NCI-H1092 treated with DMSO at 0.1 percent for 48 hours (cell line): ENCODE measurements around the gene ABCA3.

ENCODE experiments used
- DNase-seq: peaks from one replicate; lab custom pipeline; 2025; lab: John Stamatoyannopoulos, UW

The ABCA3 gene

DNA sequence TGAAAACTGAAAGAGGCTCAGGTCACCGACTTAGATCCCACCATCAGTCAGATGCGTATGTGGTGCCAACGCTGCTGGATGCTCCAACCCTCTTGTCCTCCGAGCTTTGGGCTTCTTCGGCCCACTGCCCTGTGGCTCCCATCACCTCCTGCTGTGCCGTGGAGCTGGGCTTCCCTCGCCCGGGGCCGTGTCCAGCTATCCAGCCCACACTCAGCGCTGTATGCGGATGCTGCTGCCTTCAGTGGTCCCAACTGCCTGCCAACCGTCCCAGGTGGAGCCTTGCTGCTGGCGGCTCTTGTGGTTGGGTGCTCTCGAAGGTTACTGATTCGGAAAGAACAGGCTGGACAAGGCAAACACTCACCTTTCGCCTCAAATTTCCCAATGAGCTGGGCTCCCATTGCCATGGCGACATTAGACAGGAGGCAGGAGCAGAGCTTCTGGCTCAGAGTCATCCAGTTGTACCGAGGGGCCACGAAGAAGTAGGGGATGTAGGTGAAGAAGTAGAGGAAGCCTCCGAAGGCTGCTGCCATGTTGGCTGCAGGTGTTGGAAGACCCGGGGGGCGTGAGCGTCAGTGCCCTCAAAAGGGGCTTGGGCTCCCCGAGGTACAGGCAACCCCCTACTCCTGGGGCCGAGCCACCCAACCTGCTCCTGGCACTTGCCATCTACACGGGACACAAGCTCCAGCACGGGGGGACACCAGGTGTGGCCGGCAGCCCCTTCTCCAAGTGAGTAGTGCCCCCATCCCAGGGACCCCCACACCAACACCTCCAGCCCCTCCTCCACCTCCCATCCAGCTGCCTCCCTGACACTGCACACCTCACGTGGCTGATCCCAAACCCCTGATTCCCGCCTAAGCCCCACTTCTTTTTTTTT lies 32.2 kb downstream of the ABCA3 start:
- no peak for DNase-seq

DNA sequence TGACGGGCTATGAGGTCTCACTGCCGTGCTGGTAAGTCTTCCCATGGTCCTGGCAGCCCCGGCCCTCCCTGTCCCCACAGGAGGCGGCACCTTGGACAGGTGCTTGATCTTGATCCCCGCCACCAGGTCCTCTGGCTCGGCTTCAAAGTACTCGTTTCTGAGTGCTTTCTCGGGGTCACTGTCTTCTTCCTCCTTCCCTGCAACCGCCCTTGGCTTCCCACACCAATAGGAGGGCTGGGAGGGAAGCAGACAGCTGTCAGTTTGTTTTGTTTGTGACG lies 40.7 kb downstream of the ABCA3 start:
- DNase-seq = no peak

DNA sequence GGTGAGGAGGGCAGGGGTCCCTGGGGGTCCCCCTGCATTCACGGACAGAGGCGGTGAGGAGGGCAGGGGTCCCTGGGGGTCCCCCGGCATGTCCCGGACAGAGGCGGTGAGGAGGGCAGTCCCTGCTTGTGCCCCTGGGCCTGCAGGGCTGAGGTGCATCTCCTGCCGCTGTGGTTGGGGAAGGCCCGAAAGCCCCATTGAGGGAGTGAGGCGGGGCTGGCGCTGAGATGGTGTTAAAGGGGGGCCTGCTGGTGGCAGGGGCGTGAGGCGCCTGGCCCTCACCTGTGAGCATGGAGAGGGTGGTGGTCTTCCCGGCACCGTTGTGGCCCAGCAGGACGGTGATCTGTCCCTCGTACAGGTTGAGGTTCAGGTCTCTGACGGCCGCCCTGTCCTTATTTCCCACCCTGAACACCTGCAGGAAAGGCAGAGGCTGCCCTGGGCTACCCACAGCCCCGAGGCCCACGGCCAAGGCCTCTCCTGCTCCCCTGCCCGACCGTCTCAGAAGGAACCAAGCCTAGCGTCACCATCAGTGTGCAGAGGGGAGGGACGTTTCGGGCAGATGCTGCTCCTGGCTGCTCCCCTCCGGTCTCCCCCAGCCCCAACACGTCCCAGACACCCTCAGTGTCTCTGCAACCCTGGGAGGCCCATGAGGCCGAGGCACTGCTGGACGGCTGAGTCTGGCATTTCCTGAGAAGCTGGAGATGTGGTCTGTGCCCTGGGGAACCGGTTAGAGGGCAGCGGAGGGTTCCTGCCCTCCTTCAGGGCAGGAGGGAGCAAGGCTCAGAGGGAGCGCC lies 41.2 kb downstream of the ABCA3 start:
- no peak for DNase-seq

DNA sequence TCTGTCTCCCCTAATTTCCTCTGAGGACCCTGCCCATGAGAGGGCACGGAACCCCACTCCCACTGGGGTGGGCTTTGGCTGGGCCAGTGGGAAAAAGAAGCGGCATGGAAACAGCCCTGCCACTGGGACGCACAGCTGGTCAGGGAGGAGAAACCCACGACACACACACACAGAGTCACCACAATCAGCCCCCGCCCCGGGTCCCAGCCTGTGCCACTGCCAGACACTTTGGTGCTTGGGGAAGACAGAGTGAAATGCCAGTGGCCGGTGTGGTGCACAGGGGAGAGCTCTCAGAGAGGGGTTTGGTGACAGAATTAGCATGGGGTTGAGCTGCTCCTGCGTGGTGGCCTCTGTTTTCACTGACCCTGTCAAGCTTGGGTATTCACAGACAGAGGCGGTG lies 41.9 kb downstream of the ABCA3 start:
- DNase-seq = no peak

DNA sequence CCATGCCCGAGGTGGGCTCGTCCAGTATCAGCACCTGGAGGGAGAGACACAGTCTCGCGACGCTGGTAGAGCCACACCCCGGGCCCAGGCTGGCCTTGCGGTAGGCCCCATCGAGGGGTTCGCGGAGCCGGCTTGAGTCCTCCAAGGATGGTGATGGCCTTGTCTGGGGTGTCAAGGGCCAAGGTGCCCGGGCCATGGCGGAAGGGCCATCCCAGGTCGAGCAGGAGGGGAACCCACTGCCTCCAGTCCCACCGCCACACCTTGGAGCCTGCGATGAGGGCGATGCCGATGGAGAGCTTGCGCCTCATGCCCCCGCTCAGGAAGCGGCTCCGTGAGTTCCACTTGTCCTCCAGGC lies 43.0 kb downstream of the ABCA3 start:
- DNase-seq = no peak

DNA sequence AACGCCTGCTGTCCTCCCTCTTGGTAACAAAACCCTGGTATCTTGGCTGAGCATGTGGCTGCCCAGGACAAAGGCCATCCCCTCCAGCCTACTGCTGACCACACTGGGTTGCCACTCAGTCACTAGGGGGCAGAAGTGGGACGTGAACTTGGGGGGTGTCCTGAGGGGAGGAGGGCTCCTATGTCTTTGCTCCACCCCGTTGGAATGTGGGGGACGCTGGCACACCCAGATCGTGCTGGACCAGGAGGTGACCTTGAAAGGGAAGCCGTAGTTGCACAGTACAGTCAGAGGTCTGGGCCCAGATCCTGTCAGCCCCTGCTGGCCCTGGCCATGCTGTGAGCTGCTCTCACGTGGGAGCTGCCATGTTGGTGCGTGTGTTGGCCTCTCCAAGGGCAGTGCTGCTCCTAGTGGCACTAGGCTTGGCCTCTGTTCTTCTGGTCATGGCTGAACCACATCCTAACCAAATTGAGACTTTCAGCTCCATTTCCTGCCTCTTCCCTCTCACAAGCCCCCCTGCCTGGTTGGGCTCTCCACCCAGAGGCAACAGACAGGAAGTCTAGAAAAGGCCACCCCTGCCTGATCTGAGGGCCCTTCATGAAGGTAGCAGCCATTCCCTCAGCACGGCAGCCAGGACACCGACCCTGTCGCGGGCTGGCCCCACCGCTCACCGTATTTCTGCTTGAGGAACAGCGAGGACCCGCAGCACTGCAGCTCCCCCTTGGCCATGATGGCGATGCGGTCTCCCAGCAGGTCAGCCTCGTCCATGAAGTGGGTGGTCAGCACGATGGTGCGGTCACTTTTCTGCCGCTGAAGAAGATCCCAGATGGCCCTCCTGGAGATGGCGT lies 43.6 kb downstream of the ABCA3 start:
- DNase-seq = no peak

DNA sequence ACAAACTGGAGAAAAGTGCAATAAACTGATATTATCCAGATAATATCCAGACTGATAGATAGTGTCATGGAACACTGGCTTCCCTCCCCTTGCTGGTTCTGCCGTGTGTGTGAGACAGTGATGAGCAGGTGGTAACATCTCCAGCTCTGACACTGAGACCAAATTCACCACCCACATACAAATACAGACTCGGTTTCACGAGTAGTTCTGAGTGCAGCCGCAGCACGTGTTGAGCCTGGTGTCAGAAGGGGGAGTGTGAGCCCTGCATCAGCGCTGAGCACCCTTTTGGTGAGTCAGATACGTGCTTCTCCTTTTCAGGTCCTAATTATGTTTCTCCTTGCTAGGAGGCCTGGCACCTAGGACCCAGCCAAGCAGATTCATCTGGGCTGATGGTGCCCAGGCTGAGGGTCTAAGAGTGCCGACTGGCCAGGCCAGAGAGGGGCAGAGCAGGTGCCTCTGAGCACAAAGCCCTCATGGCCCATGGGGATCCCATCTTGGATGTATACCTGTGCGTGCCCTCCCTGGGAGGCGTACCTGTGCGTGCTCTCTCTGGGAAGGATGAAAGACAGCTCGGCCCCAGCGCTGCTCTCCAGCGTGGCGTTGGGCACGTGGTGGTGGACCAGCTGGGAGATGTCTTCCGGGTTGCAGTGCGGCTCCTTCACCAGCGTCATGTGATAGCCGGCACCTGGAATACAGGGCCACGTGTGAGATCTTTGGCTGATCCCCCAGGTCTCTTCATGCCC lies 45.3 kb downstream of the ABCA3 start:
- DNase-seq = no peak

DNA sequence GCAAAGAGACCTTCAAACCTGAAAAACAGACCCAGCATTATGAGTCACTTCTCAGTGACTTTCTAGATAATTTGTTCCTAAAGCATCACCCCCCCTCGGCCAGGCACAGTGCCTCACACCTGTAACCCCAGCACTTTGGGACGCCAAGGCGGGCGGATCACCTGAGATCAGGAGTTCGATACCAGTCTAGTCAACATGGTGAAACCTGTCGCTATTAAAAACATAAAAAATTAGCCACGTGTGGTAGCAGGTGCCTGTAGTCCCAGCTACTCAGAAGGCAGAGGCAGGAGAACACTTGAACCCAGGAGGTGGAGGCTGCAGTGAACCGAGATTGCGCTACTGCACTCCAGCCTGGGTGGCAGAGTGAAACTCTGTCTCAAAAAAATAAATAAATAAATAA lies 48.3 kb downstream of the ABCA3 start:
- DNase-seq = no peak

DNA sequence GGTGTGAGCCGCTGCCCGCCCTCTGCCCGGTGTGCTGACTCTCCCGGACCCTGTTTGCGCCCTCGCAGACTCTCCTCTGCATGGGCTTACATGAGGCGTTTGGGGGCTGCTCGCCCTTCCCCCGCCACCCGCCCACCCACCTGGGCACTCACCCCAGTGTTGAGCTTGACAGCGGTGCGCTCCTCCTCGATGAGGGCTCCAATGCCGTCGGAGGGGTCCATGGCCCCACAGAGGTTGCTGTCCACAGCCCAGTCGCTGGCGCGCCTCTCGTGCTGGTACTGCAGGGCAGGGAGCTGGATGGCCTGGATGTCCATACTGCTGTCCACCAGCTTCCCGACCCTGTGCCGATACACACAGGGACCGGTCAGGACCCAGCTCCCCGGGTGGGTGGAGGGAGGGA lies 51.2 kb downstream of the ABCA3 start:
- no peak for DNase-seq

DNA sequence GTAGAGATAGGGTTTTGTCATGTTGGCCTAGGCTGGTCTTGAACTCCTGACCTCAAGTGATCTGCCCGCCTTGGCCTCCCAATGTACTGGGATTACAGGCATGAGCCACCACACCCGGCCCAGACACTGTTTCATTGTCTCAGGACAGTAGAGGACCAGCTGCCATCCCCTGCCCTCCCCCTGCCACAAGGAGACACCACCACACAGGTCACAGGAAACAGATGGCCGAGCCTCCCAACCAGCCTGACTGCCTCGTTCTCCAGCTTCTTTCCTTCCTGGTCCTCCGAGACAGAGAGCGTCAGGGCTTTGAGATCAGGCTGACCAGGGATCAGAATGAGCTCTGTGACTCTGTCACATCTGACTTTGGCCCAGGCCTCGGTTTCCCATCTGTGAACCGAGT lies 51.8 kb downstream of the ABCA3 start:
- no peak for DNase-seq

DNA sequence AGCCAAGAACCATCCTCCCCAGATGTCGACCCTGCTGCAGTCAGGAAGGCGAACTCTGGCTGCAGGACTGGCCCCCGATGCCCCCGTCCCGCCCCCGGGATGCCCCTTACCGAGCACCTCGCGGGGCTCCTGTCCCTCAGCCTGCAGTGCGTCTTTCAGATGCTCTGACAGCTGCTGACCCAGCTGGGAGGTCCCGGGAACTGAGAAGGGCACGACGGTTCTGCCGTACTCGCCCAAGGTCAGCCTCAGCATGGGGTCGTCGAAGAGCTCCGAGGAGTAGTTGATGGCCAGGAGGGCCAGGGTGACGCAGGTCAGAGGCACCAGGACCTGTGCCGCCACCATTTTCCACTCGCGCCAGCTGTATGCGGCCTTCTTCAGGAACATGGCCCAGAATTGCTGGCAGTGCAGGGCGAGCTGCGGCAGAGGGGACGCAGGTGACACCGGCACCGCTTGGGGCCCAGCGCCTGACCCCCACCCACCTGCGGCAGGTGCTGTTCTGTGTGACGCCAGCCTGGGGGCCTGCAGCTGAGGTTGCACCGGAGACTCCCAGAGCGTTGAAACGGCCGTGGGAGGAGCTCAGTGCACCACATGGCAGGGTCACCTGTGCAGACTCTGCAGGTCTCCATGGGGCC lies 52.5 kb downstream of the ABCA3 start:
- no peak for DNase-seq

DNA sequence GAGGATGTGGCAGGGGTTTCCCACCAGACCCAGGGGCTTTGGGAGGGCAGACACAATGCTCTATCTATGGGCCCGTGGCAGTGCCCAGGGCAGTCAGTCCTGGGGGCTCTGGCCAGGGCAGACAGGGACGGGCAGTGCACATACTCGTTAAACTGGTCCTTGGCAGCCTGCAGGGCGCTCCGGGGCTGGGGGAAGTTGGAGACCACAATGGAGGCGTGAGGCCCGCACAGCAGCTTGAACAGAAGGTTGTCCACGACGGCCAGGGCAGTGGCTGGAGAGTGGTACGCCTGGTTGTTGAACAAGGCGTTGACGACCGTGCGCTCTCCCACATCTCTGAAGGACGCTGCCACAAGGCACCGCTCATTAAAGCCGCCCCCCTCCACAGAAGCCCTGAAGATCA lies 54.0 kb downstream of the ABCA3 start:
- DNase-seq = no peak

DNA sequence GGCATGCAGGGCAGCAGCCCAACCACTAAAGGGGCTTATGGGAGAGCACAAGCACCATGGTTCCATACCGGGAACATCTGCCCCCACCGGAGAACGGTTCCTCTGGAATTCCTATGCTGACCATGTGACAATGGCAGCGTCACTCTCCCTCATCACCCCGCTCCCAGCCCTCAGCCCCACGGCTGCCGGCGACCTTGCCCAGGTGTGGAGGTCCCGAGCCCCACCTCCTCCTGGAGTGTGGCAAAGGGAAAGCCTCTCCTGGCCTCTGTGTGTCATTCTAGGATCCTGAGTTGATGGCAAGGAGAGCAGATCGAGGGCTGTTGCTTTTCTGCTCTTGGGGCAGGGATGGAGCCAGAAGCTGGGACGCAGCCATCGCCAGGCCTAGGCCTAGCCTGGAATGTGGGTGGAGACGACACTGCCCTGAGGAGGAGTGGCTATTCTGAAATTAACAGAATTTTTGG lies 54.8 kb downstream of the ABCA3 start:
- DNase-seq = no peak

DNA sequence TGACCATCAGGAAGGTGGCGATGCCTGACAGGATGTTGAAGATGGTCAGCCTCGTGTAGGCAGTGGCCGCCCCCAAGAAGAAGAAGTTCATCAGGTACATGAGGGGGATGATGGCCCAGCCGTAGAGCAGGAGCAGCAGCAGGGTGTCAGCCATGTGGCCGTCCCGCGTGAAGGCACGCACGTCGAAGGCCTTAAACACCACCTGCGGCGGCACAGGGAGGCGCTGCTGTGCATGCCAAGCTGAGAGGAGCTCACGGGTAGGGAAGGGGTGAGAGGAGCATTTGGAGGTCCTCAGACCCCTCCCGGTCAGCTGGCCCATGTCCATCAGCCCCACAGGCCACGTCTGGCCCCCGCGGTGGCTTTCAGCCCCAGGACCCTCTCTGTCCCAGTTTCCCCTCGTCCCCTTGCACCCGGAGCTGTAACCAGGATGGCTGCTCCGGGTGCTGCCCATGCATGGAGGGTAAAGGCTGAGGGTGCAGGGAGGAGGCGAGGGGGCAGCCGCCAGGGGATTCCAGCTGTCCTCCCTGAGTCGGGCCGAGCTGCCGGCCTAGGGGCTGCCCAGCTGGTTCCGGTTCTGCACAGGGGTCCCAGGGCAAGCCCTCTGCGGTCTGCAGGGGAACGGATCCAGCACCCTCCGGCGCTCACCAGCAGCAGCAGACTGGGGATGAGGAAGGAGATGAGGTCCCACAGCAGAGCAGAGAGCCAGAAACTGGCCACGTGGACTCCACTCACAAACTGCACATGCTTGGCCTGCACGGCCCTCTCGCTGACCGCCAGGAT lies 55.5 kb downstream of the ABCA3 start:
- DNase-seq = no peak

DNA sequence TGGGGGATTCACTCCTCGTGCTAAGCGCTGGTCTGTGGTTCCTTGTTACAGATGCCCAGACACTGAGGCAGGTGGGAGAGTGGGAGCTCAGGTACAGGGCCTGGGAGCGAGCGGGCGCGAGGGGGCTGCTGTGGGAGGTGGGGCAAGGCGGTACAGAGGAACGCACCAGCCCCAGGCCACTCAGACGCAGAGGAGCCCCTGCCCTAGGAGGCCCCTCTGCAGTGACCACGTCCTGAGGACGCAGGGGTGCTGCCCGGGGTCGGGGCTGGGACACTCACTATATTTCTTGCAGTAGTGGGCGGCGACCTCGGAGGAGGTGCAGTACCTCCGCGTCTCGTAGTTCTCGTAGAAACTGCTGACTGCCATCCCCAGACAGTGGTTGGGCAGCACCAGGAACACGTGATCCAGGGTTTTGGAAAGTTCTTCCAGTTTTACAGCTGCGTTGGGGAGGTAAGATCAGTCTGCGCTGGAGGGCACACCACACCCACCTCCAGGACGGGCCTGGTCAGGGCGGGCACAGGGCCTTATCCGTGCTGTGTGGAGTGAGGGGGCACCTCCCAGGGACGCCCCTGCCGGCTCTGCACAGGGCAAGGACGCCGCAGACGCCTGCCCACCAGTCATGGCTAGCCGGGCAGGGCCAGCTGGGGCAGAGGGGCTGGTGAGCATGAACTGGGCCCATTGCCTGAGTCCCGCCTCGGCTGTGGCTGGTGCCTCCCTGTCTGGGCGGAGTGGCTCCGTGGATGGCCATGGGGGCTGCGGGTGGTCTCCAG lies 56.3 kb downstream of the ABCA3 start:
- DNase-seq = no peak

DNA sequence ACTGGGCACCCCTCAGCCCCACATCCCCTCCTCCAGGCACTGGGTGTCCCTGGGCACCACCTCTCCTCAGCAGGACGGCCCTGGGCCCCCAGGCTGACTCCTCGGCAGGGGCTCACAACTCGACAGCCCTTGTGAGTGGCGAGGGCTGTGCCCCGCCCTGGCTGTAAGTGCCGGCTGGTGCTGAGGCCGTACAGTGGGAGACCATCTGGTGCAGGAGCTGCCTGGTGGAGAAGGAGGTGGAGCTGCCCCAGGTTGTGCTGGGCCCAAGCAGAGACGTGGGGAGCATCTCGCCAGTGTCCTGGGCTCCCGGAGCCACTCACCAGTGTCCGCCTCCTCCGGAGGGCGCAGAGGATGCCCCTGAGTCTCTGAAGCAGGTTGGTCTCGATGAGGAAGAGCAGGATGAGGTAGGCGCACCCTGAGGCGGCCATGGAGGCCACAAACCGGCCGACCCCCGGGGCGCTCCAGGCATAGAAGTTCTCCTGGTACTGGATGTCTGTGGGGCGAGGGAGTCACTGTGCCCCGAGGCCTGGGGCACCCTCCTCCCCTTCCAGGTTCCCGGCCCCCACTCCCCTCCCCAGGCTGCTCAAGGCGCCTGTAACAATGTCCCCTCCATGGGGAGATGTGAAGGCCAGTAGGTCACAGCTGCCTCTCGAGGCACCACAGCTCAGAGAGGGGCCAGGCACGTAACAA lies 57.5 kb downstream of the ABCA3 start:
- DNase-seq = no peak

DNA sequence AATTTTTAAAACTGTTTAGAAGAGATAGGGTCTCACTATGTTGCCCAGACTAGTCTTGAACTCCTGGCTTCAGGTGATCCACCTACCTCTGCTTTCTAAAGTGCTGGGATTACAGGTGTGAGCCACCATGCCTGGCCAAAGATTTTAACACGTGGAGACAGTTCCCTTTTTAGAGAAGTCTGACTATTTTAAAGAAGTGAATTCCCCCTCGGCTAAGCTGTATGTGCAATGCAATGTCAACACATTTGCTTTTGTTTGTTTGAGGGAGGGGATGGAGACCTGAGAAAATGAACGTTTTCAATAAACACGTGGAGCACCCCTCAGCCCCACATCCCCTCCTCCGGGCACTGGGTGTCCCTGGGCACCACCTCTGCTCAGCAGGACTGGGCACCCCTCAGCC lies 58.3 kb downstream of the ABCA3 start:
- no peak for DNase-seq

DNA sequence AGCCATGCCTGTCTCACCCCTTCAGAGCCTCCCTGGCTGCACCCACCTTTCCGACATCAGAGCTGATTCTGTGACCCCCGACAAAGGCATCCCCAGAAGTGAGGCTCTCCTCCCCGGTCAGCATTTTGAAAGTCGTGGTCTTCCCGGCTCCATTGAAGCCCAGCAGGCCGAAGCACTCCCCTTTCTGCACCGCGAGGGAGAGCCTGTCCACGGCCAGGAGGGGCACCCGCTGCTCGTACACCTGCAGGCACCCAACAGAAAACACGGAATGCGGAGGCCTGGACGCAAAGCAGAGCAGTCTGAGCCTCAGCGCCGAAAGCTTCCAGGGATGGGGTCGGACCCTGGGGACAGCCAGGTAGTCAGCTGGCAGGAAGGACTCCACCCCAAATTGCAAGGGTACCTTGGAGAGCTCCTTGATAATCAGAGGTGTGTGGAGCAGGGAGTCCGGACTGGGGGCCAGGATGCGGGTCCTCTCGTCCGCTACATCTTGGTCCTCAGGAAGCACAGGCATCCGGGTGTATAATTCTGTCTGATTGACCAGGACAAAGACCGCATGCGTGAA lies 59.5 kb downstream of the ABCA3 start:
- no peak for DNase-seq

DNA sequence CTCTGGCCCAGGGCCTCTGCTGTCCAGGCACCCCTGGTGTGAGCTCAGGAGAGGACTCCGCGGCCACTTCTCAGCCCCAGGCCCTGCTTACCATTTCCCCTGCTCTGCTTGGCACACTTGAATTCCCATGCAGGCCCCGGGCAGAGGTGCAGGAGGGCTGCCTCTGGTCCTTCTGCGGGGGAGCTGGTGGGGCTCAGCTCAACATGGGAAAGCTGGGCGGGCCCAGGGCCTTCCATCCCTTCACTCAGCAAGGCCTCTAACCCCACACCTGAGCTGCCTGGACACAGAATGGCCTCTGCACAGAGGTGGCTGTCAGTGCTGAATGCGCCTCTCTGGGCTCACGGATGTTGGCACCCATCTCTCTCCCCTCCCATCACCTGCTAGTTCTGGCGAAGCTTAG lies 60.1 kb downstream of the ABCA3 start:
- DNase-seq = no peak
